Measurements from ENCODE around the gene PRR36.

GRCh38 chr19:7913652-7914051 lies 39.5 kb upstream of the PRR36 start:
- TF ChIP-seq POLR2A (IDR thresholded peaks at IDR 0.05) (no peak), CTCF (IDR thresholded peaks at IDR 0.05) (no peak)

All from Peyer's patch (tissue), 4 donors.